ENCODE data around the gene RICTOR. TPM values are rescaled to one million over a fixed set of nuclear protein-coding genes. Genes with fewer than 3 reads are reported as not detected.

The RICTOR gene
- total RNA-seq, 1 donor from 2014 or later = 35.5 TPM

GRCh38 chr5:39100301-39100850 is 26.2 kb upstream of the RICTOR start:
- no peak for DNase-seq (ENCODE audit: low spot score)

GRCh38 chr5:39099831-39100230 is 25.6 kb upstream of the RICTOR start:
- no peak for DNase-seq (ENCODE audit: low spot score)

DNA sequence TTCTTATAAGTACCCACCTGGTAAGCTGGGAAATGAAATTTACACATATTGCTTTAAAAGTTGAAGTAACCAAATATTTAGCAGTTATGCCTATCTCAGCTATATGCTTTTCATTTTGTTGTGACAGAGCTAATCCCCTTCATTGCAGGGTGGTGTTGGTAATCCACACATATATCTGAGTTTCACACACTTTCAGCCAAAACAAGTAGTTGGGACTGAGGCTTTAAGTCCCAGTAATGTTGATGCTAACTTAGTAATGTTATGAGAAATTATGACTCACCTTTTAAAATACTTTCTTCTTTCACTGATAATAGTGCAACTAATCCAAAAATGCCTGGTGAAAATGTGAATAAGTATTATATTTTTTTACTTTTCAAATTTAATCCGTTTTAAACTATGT is 19.2 kb upstream of the RICTOR start:
- DNase-seq (ENCODE audit: low spot score) = no peak

DNA sequence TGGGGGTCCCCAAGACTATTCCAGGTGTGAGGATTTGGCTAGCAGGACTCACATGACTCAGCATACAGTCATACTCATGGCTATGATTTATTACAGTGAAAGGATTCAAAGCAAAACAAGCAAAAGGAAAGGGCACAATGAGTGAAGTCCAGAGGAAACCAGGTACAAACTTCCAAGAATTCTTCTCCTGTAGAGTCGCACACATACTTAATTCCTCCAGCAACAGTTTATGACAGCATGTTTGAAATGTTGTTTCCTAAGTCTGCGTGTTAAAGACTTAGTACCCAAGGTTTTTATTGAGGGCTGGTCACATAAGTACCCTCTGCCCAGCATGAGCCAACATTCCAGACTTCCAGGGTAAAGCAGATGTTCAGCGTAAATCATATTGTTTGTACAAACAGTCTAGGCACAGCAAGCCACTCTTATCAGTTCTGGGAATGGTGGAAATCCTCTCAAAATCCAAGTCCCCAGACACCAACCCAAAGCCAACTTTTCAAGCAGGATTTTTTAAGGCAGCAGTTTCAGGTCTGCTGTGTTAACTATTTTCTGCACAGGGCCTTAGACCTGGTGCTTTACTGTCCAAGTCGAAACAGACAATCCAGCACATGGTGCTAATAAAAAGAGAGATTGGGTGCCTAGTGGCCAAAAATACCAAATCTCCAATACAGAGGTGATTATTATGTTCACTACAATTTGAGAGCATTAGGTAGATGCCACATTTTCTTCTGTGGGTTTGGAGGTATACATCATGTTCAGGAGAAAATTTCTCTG is 18.6 kb upstream of the RICTOR start:
- DNase-seq (ENCODE audit: low spot score) = no peak

DNA sequence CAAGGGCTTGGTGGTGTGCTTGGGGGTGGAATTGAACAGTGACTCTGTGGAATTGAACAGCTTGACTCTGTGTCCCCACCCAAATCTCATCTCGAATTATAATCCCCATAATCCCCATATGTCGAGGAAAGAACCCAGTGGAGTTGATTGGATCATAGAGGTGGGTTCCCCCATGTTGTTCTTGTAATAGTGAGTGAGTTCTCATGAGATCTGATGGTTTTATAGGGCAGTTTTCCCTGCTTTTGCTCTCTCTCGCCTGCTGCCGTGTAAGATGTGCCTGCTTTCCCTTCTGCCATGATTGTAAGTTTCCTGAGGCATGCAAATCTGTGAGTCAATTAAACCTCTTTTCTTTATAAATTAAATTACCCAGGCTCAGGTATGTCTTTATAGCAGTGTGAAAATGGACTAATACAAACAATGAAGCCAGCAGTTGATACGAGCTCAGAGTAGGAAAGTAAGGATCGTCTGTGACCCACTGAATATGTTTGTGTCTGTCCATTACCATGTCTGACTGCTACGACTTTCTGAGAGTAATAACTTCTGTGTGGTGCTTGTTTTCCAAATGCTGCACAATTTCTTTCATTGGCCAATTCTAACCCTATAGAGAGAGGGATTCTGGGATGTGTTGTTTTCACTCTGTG is 17.9 kb upstream of the RICTOR start:
- no peak for DNase-seq (ENCODE audit: low spot score)

DNA sequence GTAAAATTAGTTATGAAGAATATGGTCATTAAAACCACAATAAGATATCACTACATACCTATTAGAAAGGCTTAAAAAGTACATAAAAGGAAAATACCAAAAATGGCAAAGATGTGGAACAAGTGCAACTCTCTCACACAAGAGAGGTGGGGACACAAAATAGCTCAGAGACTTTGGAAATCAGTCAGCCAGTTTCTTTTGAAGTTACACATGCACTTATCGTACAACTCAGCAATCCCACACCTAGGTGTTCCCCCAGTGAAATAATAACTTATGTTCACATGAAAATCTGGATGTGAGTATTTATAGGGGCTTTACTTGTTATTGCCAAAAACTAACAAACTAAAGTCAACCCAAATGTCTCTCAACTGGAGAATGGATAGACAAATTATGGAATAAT is 9.8 kb upstream of the RICTOR start:
- DNase-seq (ENCODE audit: low spot score) = no peak

- DNase-seq (ENCODE audit: low spot score) = no peak
These were observed 8.8 kb upstream of the RICTOR start for GRCh38 chr5:39082995-39083394.

DNA sequence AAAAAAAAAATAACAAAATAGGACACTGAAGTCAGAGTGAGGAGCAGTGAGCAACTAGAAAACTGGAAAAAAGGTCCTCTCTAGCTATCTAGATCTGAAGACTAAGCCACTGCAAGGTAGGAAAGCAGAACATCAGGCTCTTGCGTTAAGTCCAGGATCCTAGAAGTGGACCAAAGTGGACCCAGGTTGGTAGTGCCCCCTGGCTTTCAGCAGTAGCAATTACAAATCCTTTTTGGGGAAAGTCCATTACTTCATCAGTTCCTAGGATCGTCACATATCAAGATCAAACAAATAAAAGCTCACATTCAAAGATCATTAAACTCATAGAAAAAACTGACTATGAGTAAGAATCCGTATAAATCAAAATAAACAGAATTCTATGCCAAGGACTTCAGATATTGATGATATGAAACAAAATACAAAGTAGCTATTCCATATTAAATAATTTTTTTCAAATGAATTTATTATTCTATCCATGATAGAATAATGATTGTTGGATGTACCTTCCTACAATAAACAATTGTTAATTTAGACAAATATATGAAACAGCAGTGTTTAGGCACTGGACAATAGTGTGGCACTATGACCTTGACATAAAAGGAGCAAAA is 6.5 kb upstream of the RICTOR start:
- peak; percentile 44 for DNase-seq (ENCODE audit: low spot score)

DNA sequence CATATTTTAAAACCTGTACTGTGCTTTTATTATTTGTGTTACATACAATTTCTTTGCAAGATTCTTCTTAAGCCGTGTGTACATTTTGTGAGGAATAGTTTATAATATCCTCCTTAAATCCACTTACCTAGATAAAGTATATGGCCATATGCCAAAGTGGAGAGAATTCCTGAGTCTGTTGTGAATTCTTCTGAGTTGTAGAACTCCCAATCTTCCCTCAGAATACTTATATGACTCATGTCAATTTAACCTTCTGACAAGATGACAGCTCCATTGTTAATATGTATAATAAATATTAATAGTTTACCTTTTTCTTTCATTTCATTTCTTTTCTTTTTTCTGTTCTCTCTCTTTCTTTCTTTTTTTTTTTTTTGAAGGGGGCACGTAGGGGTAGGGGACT is 6.0 kb upstream of the RICTOR start:
- DNase-seq (ENCODE audit: low spot score) = no peak

DNA sequence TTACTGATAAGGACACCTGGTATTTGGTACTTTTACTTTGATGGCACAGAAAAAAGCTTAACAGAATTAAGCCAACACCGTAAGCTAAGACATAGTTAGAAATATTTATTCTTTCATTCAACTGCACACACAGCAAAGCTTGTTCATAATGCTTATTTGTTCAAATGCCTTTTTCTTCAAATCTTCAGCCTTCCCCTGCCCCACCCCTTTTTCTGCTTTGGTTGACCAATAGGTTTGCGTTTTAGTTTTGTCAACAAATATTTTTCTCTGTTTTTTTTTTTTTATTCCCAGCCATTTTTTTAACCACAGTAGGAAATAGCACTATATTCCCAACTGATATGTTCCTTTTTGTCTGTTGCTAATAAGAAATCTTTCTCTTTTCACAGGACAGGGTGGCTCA is 4.9 kb upstream of the RICTOR start:
- DNase-seq (ENCODE audit: low spot score) = no peak

GRCh38 chr5:39076757-39077728 is 2.8 kb upstream of the RICTOR start:
- DNase-seq (ENCODE audit: low spot score) = no peak

DNA sequence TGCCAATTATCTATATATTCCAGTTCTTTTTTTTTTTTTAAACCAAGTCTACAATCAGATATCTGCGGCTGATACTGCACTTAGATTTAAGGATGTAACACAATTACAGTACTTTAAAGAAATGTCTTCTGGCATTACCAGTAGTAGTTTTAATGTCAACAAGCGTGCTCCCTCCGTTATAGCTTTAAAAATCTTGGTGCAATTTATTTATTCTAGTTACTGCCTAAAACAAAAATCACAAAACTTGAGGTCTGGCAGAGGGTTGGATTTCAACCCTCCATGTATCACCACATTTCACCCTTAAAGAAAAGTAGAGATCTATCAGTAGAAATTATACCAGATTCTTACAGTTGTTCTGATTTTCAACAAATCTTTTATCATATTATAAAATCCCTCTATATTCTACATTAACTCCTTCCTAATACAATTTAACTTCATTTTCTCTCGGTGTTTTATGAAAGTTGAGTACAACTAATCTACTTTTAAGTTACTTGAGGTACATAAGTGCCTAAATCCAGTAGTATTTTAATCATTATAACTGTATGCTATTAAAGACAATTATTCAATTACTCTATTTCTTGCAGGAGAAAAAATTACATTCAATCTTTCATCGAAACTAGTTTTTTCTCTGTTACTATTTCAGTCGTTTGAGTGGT is 2.0 kb upstream of the RICTOR start:
- no peak for DNase-seq (ENCODE audit: low spot score)

DNA sequence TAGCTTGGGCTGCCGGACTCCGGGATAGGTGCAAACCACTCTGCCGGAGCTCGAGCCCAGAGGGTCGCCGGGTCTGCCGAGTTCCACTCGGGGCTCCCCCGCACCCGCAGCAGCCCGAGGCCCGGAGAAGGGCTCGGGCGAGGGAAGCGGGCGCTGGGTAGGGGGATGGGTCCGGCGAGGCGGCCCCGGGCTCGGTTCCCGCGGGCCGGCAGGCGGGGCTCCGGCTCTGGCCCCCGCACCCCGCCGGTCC is 507 bp downstream of the RICTOR start:
- no peak for DNase-seq (ENCODE audit: low spot score)

DNA sequence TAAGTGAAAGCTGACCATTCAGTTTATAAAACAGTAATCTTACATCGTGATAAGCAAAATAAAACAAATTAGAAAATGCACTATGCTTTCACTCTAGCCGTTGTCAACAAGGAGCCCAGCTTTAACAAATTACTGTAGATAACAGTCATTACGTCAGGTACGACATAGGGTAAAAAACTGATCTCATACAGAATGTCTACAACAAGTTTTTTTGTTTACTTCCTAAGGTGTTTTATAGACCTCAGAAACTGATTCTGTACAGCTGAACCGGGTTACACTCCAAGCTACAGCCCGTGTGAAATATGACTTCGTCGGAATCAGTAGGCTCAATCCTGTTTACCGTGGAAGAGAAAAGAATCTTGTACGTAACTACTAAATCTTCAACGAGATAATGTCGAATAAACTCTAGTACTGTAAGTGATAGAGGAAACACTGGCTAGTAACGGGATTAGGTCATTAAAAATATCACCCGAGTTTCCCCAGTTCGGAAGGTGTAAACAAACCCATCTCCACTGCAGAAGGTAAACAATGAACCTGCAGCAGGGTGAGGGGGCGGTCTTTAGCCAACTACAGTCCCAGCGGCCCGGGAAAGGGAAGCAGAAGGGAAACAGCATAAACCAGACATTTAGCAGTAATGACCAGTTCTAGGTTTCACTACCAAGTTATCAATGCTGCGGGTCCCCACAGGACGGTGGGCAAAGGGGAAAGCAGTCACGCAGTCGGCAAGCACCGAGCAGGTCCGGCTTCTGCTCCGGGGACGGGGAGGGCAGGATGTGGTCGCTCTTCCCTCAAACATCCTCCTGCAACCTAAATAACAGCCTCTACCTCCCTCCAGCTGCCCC is 1.1 kb downstream of the RICTOR start:
- DNase-seq (ENCODE audit: low spot score) = peak; percentile 42

DNA sequence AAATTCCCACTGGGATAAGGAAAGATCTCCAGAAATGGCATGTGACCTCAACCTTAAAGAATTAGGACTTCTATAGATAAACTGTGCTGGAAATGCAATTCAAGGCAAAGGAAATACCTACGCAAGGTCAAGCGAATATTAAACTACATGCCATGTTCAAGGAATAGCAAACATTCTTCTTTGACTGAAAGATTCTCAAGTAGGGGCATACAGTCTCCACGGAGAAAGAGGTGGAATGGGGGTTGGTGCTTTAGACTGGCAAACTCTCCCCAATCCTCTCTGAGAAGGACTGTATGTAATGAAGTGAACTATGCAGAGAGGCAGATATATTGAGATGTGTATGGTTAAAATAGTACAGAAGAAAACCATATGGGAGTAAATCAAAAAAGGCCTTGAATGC is 6.1 kb downstream of the RICTOR start:
- DNase-seq (ENCODE audit: low spot score) = no peak

- no peak for DNase-seq (ENCODE audit: low spot score)
These were observed 9.7 kb downstream of the RICTOR start for GRCh38 chr5:39064450-39064849.

DNA sequence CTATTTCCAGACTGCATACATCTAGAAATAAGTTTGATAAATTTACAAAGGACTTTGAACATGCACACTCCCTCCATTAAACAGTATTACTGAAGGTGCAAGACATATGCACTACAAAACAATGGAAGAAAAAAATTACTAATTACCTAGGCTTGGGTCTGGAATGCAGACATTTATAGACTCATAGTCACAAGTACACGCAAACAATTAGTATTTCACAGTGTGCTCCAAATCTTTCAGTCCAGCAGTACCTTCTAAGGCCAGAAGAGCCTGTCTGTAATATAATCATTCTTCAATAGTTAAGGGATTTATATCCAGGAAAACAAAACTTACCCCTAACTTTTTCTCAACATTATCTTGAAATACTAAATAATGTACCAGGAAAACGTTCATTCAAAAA is 11.2 kb downstream of the RICTOR start:
- DNase-seq (ENCODE audit: low spot score) = no peak

GRCh38 chr5:39062530-39062929 is 11.7 kb downstream of the RICTOR start:
- no peak for DNase-seq (ENCODE audit: low spot score)

DNA sequence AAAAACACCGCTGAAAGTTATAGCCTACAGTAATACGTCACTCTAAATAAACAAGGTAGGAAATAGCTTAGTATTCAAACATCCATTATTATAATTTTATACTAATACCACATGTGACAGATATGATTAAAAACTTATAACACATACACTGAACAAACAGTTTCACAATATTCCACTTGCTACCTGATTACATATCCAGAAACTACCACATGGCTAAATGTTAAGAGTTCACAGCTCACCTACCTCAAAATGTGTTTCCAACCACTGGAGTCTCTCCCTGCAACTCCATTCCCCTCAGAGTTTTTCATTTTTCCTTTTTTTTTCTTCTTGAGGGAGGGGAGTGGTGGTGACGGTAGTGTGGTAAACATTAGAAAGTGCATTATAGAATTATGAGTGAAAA is 12.1 kb downstream of the RICTOR start:
- DNase-seq (ENCODE audit: low spot score) = no peak

GRCh38 chr5:39059064-39059463 is 15.1 kb downstream of the RICTOR start:
- no peak for DNase-seq (ENCODE audit: low spot score)
